ENCODE measurements around the gene PLPPR3. TPM values are rescaled to one million over a fixed set of nuclear protein-coding genes. Genes with fewer than 3 reads are reported as not detected.

The PLPPR3 gene
- total RNA-seq, 1 experiment from 2014 or later, result 57.9 TPM

GRCh38 chr19:824885-825284 lies 3.1 kb upstream of the PLPPR3 start:
- no peak overlapping the region for H2BK5ac ChIP-seq (ENCODE audit: insufficient read length, low read length)
- no peak overlapping the region for H4K5ac ChIP-seq (ENCODE audit: insufficient read length, low read depth, low read length)
- no peak overlapping the region for H4K8ac ChIP-seq (replicated peaks; ENCODE audit: insufficient read length, low read depth, low read length)
- no peak overlapping the region for H3K14ac ChIP-seq (ENCODE audit: insufficient read depth, low read length)
- no peaks in the 10 kb centered on the region for H3K79me2 ChIP-seq (ENCODE audit: insufficient read depth, low read length)
- H3T11ph ChIP-seq (ENCODE audit: low read length), result no peak overlapping the region
- no peak overlapping the region for H2BK15ac ChIP-seq (ENCODE audit: low read depth, low read length)
- H3K4ac ChIP-seq (ENCODE audit: low read depth, low read length), result no peak overlapping the region
- no peaks in the 10 kb centered on the region for H3K9me3 ChIP-seq (ENCODE audit: control insufficient read depth, low read depth, low read length)
- DNase-seq, result no peak
- H3K4me1 Mint-ChIP-seq, result peaks cover 7 to 14% of the 10 kb centered on the region in 2 experiments
- no peak overlapping the region for H3K18ac ChIP-seq (ENCODE audit: insufficient read length, low read depth, low read length)
- no peak overlapping the region for H3K9ac ChIP-seq (ENCODE audit: extremely low read depth, insufficient read length, low read length)
- no peaks in the 10 kb centered on the region for H4K20me1 ChIP-seq (ENCODE audit: control insufficient read depth, insufficient read depth, insufficient read length)
- no peak overlapping the region for H2BK120ac ChIP-seq (ENCODE audit: low read depth, low read length, poor library complexity, severe bottlenecking)
- no peak overlapping the region for H3K4me2 ChIP-seq (ENCODE audit: insufficient read depth, insufficient read length, low read length)
- no peaks in the 10 kb centered on the region; the same call in 1 of the 2 replicates for H3K4me1 ChIP-seq (ENCODE audit: insufficient read depth, low read length)
- H3K56ac ChIP-seq (ENCODE audit: insufficient read length, low read depth, low read length), result no peak overlapping the region
- H3K27ac Mint-ChIP-seq, result no peak overlapping the region
- H3K79me1 ChIP-seq (ENCODE audit: insufficient read depth, low read depth, low read length, poor library complexity, severe bottlenecking), result no peaks in the 10 kb centered on the region
- peaks cover 0 to 2% (median under 1%) of the 10 kb centered on the region in 3 experiments; a peak in 3 of 7 replicates for H3K36me3 Mint-ChIP-seq (ENCODE audit: insufficient read depth in 1 of 3, low read depth in 3 of 3)
- no CpG with 5 or more reads among the region's 15 CpGs for WGBS (ENCODE audit: extremely low coverage, insufficient read length, low lambda C conversion rate)
- H2BK12ac ChIP-seq (ENCODE audit: insufficient read length, low read depth, low read length), result no peak overlapping the region
- no peak for TF ChIP-seq CTCF (conservative IDR thresholded peaks at IDR 0.05)
- H4K91ac ChIP-seq (ENCODE audit: insufficient read length, low read depth, low read length), result no peak overlapping the region
- H3K27ac ChIP-seq (ENCODE audit: insufficient read length, low read depth, low read length), result no peak overlapping the region
- H3K23ac ChIP-seq (ENCODE audit: insufficient read length, low read depth, low read length), result no peak overlapping the region
- no peak overlapping the region for H2AFZ ChIP-seq (ENCODE audit: low read length)
- H3K4me3 Mint-ChIP-seq, result no peak overlapping the region
- H2BK20ac ChIP-seq (ENCODE audit: low read depth, low read length, poor library complexity, severe bottlenecking), result no peak overlapping the region
- H2AK5ac ChIP-seq (ENCODE audit: insufficient read length, low read length), result no peak overlapping the region
- peaks cover 5% of the 10 kb centered on the region for H3K27me3 Mint-ChIP-seq (ENCODE audit: low read depth)
- H3K27me3 ChIP-seq (ENCODE audit: insufficient read depth, low read length), result no peaks in the 10 kb centered on the region
- no peaks in the 10 kb centered on the region for H3K23me2 ChIP-seq (ENCODE audit: insufficient read length, low read depth, low read length, poor library complexity, severe bottlenecking)
- H3K9me3 Mint-ChIP-seq, result no peaks in the 10 kb centered on the region

Measured in H9 (cell line).